Prostate gland (tissue), 2 donors: ENCODE results near the gene TM4SF4. TPM values are rescaled to one million over a fixed set of nuclear protein-coding genes. Genes with fewer than 3 reads are reported as not detected.

Source experiments
- DNase-seq: peaks from one replicate; pipeline ENCODE4 v3.0.0-alpha.2; 2019; ENCODE audit warnings: low spot score
- H3K27ac ChIP-seq, 2 donors: fragments of 200-600 bp; sonication (generic); 2 replicates each; pipeline ENCODE4 v1.5.1; 2017 to 2019
- H3K27me3 ChIP-seq: fragments of 200-600 bp; sonication (generic); replicated peaks from 2 replicates; pipeline ENCODE4 v1.5.1; 2019; ENCODE audit not compliant: insufficient read depth
- H3K36me3 ChIP-seq, 2 donors: fragments of 200-600 bp; sonication (generic); 1 replicate in 1 of 2; 2 replicates in 1 of 2; pipeline versions ENCODE4 v1.5.1 to v1.8.1; 2017 to 2019
- H3K4me1 ChIP-seq: fragments of 200-600 bp; sonication (generic); replicated peaks from 2 replicates; pipeline ENCODE4 v1.5.1; 2019
- H3K4me3 ChIP-seq, 2 donors: fragments of 200-600 bp; sonication (generic); 2 replicates each; pipeline ENCODE4 v1.5.1; 2017 to 2019
- H3K9me3 ChIP-seq: fragments of 200-600 bp; sonication (generic); 2 replicates; pipeline ENCODE4 v1.5.1; 2017
- CTCF ChIP-seq, 4 experiments: fragments of 200-600 bp in 2 of 4; fragments of 450-650 bp in 2 of 4; sonication (generic) in 2 of 4; IDR thresholded peaks; 1 replicate in 3 of 4; 2 replicates in 1 of 4; pipeline ENCODE4 v1.5.1; 2016 to 2019; ENCODE audit warnings: antibody characterized with exemption in 4 of 4, mild to moderate bottlenecking in 2 of 4, moderate library complexity in 2 of 4
- POLR2A ChIP-seq: fragments of 450-650 bp; IDR thresholded peaks from one replicate; pipeline ENCODE4 v1.6.1; 2016; ENCODE audit warnings: antibody characterized with exemption, mild to moderate bottlenecking
- POLR2AphosphoS5 ChIP-seq: sonication (generic); formaldehyde crosslinking; IDR thresholded peaks from one replicate; pipeline ENCODE4 v1.6.1; 2017; ENCODE audit warnings: antibody characterized with exemption
- WGBS: methylation state at CpG from one replicate; pipeline ENCODE4 v1.1.5; 2018; 5-methylcytosine and 5-hydroxymethylcytosine counted together
- intact Hi-C: fragments of 100-400 bp; cut with DNase I; formaldehyde crosslinking; loops from one replicate; pipeline ENCODE4 v1.14.2; 2022
- total RNA-seq, 2 donors: library from RNA; depleted of rRNA; stranded (reverse); fragments of >200 nt; gene quantifications; one replicate each; pipeline ENCODE4 v1.1.0, GENCODE V29; 2016

Gene TM4SF4
- total RNA-seq, 2 donors from 2014 or later = not detected

- intact Hi-C loops = no loop called here
- WGBS = 30% methylated on average over 14 of the region's 14 CpGs
- Histone ChIP-seq H3K4me1 (no peaks in the 10 kb centered on the region), H3K4me3 (no peak overlapping the region), H3K9me3 (no peaks in the 10 kb centered on the region), H3K27ac (no peak overlapping the region), H3K27me3 (no peaks in the 10 kb centered on the region), H3K36me3 (no peaks in the 10 kb centered on the region)
- no peak for DNase-seq
- TF ChIP-seq POLR2AphosphoS5 (no peak), CTCF (IDR thresholded peaks at IDR 0.05) (no peak), POLR2A (no peak)
These were observed 33.2 kb downstream of the TM4SF4 start for GRCh38 chr3:149507491-149508324.

DNA sequence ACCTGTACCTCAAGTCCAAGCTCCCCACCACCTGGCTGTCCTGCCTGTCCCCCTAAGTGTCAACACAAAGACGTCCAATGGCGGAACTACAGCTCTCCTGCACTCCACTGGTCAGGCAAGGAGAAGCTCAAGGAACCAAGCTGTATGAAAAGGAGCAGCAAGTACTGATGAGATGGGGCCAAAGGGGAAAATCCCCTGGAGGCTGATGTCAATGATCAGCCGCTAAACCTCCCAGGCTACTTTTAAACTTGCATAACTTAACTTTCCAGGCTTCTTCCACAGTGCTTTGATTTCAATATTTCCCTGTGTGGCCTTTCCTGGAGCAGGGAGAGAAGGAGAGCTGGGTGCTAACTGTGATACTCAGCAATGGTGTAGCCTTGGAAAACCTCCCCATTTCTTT, 35.0 kb downstream of the TM4SF4 start:
- Histone ChIP-seq H3K27ac (no peak overlapping the region), H3K4me3 (no peak overlapping the region), H3K9me3 (no peaks in the 10 kb centered on the region), H3K36me3 (no peaks in the 10 kb centered on the region), H3K4me1 (no peaks in the 10 kb centered on the region), H3K27me3 (no peaks in the 10 kb centered on the region)
- no peak for DNase-seq
- intact Hi-C loops = no loop called here
- no peak for TF ChIP-seq CTCF (IDR thresholded peaks at IDR 0.05)
- 95% methylated on average over 3 of the region's 3 CpGs for WGBS

DNA sequence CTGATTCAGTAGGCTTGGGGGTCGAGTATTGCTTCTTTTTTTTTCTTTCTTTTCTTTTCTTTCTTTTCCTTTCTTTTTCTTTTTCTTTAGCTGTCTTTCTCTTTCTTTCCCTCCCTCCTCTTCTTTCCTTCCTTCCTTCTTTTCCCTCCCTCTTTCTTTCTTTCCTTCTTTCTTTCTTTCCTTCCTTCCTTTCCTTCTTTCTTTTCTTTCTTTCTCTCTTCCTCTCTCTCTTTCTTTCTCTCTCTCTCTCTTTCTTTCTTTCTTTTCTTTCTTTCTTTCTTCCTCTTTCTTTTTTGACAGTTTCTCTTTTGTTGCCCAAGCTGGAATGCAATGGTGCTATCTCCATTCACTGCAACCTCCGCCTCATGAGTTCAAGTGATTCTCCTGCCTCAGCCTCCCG, 36.0 kb downstream of the TM4SF4 start:
- intact Hi-C loops = no loop called here
- Histone ChIP-seq H3K4me1 (no peaks in the 10 kb centered on the region), H3K9me3 (no peaks in the 10 kb centered on the region), H3K36me3 (no peaks in the 10 kb centered on the region), H3K4me3 (no peak overlapping the region), H3K27ac (no peak overlapping the region), H3K27me3 (no peaks in the 10 kb centered on the region)
- no peak for DNase-seq
- TF ChIP-seq POLR2AphosphoS5 = no peak
- no peak for TF ChIP-seq POLR2A
- TF ChIP-seq CTCF (IDR thresholded peaks at IDR 0.05) = no peak
- 94% methylated on average over 3 of the region's 3 CpGs for WGBS

- no peaks in the 10 kb centered on the region for H3K9me3 ChIP-seq
- H3K27ac ChIP-seq = no peak overlapping the region
- no peaks in the 10 kb centered on the region for H3K27me3 ChIP-seq
- no peak for DNase-seq
- intact Hi-C loops = no loop called here
- H3K4me3 ChIP-seq = no peak overlapping the region
- 60% methylated on average over 3 of the region's 3 CpGs for WGBS
- no peak for TF ChIP-seq POLR2AphosphoS5
- TF ChIP-seq POLR2A = no peak
- no peaks in the 10 kb centered on the region for H3K4me1 ChIP-seq
- no peaks in the 10 kb centered on the region for H3K36me3 ChIP-seq
These were observed 36.6 kb downstream of the TM4SF4 start for GRCh38 chr3:149511040-149511626.

DNA sequence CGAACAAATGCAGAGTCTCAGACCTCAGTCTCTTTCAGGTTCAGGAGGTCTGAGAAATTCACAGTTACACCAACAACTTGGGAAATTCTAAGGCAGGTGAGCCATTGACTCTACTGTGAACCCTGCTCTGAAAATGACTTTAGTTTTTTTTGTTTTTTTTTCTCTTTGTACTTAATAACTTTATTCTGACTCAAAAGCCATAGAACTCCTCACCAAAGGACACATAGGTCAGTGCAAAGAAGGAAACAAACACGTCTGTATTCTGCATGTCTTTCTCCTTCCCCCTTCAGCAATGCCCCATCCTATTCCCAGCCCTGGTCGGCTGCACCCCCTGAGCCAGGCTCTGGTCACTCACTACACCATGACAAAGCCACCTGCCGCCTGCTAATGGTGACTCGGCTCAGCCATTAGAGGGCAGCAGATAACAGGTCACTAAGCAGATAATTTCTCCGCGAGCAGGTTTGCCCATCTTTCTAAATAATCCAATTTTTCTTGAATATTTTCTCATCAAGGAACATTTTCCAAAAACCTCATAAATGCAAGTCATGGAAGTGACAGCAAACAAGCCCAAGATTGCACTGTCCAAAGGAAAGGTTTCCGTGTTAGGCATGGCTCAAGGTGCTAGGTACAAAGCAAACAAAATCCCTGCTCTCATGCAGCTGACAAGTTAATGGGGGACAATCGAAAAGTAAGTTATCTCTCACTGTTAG, 37.7 kb downstream of the TM4SF4 start:
- intact Hi-C loops = loop anchor here (1.0 kb wide), 1 partner anchor 205 kb away; no protein-coding TSS in a partner anchor
- H3K27me3 ChIP-seq = no peaks in the 10 kb centered on the region
- WGBS = 11% methylated on average over 9 of the region's 9 CpGs
- no peak overlapping the region for H3K27ac ChIP-seq
- no peaks in the 10 kb centered on the region for H3K9me3 ChIP-seq
- H3K4me3 ChIP-seq = no peak overlapping the region
- TF ChIP-seq CTCF (IDR thresholded peaks at IDR 0.05) (peak; percentile 45 to 84 (median 78)), POLR2AphosphoS5 (peak; percentile 28), POLR2A (no peak)
- peak; percentile 68 for DNase-seq
- H3K36me3 ChIP-seq = no peaks in the 10 kb centered on the region
- H3K4me1 ChIP-seq = no peaks in the 10 kb centered on the region
